GM10266 (cell line): ENCODE measurements around the gene TMCO1.
"Not testable (repeated sequence)": the region's sequence is repeated elsewhere in the genome, so short reads cannot be mapped to it uniquely, and the experiment has no call there.

ENCODE experiments used
- DNase-seq: peaks from one replicate; pipeline ENCODE4 v3.0.0; 2012; ENCODE audit errors: extremely low spot score
- TF ChIP-seq, protein P1 (sequence below): IDR thresholded peaks from 2 replicates; pipeline ENCODE4 v1.5.1; 2012; ENCODE audit warnings: mild to moderate bottlenecking, low read depth; ENCODE audit not compliant: control insufficient read depth, insufficient read depth; ENCODE audit errors: missing control alignments

The TMCO1 gene

DNA sequence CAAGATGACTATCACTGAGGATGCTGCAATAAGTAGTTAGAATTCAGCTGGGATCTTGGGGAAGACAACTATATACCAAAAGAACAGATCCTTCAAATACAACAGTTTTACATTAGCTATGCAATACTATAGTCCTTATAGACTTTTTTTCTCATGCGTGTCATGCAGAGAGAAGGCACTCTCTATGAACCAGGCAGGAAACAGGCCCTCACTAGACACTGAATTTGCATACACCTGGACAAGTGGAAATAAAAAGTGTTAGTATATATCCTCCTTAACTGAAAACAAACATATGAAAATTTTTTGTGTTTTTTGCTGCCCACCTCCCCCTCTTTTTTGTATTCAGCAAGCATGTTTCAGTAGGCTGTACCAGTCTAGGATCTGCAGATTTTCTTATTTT, 29.9 kb downstream of the TMCO1 start:
- DNase-seq = peak; percentile 29

DNA sequence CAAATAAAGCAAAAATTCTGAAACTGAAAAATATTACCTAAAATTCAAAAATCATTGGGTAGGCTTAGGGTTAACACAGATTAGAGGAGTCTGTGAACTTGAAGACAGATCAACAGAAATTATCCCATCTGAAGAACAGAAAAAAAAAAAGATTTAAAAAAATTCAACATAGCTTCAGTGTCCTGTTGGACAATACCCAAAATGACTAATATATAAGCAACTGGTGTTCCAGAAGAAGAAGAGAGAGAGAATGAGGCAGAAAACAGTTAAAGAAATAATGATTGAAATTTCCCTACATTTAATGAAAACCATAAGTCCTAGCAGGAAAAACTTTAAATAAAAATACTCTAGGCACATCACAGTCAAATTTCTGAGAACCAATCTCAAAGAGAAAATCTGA, 31.5 kb downstream of the TMCO1 start:
- TF ChIP-seq, protein P1, sequence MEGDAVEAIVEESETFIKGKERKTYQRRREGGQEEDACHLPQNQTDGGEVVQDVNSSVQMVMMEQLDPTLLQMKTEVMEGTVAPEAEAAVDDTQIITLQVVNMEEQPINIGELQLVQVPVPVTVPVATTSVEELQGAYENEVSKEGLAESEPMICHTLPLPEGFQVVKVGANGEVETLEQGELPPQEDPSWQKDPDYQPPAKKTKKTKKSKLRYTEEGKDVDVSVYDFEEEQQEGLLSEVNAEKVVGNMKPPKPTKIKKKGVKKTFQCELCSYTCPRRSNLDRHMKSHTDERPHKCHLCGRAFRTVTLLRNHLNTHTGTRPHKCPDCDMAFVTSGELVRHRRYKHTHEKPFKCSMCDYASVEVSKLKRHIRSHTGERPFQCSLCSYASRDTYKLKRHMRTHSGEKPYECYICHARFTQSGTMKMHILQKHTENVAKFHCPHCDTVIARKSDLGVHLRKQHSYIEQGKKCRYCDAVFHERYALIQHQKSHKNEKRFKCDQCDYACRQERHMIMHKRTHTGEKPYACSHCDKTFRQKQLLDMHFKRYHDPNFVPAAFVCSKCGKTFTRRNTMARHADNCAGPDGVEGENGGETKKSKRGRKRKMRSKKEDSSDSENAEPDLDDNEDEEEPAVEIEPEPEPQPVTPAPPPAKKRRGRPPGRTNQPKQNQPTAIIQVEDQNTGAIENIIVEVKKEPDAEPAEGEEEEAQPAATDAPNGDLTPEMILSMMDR = no peak
- DNase-seq = no peak

More for the DNA sequence above, 29.9 kb downstream of the TMCO1 start:
- TF ChIP-seq, protein P1 = no peak

DNA sequence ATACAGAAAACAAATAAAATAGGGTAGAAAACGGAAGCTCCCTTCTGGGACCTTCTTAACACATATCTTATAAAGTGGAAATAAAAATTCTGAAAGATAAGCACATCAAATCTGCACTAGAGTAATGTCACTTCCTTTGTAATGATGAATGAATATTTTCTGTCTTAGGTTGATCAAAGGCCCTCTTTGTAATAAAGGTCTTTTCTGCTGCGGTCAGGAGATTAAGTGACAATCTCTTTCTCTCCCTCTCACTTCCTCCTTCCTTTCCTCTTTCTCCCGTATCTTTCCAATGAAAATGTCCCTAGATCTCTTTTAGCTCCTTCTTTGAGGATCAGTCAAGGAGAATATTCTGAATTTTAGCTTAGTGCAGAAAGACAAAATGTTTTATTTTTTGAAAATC, 33.8 kb downstream of the TMCO1 start:
- no peak for DNase-seq
- TF ChIP-seq, protein P1 = no peak

DNA sequence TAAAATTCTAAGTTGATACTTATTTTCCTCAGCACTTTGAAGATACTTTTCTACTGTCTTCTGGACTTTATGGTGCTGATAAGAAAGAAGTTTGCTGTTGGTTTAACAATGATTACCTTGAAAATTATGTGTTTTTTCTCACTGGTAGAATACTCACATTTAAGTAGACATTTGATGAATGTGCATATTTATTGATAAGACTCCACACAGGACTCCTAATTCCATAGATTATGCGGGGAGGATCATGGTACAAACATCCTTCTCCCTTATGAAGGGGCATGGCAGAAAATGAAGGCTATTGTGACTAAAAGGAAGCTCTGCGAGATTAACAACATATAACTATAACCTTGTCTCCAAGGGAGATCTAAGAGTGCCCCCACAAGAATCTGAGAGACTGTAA, 41.8 kb downstream of the TMCO1 start:
- TF ChIP-seq, protein P1 = no peak
- no peak for DNase-seq

DNA sequence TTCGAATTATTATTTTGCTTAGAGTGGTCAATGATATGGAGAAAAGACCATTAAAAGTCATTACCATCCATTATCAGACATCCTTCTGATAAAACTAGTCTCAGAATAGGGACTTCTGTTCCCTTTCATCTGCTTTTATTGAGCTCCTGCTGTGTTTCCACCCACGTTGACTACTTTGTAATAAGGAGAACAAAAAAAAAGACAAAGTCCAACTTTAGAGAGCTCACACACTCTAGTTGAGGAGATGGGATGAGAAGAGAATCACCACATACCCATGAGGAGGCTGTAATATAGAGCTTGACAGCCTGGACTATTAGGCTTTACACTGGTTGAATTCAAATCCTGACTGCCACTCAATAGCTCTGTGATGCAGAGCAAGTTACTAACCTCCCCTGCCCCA, 42.5 kb downstream of the TMCO1 start:
- TF ChIP-seq, protein P1 = no peak
- DNase-seq = no peak

DNA sequence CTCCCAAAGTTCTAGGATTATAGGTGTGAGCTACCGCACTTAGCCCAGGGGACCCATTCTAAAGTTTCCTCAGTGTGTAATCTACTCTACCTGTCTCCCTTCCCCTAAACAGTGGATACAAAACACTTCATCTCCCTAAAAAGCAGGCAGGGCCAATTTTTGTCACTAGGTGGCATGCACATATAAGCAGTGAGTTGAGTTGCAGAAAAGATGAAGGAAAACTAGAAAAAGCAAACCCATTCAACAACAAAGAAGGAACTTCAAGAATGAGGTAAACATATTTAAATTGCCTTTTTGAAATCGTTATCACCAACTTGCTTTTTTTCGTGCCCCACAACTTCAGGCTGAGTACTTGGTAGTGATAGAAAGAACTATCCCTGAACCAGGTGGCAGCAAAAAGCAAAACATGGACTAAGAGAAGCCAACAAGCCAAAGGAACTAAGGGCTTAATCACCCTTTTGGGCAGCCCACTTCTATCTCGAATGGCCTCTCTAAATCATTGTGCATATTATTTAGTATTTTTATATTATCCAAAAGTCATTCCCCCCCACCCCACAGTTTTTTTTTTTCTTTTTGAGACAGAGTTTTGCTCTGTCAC, 50.7 kb downstream of the TMCO1 start:
- peak; percentile 60 for DNase-seq
- TF ChIP-seq, protein P1 = peak; percentile 76

DNA sequence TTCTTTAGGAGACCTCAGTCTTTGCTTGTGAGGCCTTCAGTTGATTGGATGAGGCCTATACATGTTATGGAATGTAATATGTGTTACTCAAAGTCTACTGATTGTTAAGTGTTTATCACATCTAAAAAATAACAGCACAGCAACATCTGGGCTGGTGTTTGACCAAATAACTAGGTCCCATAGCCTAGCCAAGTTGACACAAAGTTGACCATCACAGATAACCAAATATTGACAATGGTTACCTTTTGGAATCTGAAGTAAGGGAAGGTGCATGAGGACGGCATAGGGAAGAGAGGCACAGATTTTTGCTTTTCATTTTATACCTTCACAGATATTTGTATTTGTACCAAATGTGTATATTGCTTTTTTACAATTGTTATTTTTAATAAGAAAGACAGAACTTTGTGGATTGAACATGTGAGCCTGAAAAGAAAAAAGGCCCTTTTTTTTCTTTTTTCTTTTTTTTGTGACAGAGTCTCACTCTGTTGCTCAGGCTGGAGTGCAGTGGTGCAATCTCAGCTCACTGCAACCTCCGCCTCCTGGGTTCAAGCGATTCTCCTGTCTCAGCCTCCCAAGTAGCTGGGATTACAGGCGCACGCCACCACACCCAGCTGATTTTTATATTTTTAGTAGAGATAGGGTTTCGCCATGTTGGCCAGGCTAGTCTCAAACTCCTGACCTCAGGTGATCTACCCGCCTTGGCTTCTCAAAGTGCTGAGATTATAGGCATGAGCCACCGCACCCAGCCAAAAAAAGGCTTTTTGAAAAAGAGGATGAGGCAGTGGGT, 52.2 kb downstream of the TMCO1 start:
- DNase-seq = not testable (repeated sequence)

DNA sequence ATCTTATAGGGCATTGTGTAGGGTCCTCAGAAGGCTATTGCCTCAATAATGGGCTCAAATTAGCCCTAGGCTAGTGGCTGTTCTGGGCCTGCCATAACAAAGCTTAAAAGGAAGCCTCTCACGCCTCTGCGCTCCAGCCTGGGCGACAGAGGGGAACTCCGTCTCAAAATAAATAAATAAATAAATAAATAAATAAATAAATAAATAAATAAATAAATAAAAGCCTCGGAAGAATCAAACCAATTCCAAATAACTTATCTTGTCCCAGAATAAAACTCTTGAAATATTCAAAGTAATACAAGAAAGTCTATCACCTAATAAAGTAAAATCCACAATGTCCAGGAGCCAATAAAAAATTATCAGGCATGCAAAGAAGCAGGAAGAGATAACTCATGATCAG, 55.9 kb downstream of the TMCO1 start:
- no peak for DNase-seq
- TF ChIP-seq, protein P1 = no peak
